ENCODE measurements around the gene LAP3.

DNA sequence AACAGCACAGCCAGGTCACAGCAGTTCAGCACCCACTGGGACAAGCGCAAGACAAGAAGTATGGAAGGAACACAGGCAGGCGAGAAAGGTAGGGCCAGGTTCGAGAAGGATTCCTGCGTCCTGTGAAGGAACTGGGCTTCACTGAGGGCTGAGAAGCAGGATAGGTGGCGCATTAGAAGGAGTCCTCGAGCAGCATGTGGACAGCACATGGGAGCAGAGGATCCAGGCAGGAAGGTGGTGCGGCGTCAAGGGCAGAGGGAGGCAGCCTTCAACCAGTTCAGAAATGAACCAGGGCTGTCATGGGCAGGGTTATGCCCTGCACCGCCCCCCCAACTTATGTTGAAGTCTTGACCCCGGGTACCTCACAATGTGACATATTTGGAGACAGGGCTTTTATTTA is 30.8 kb upstream of the LAP3 start:
- TF ChIP-seq EZH2 (IDR thresholded peaks at IDR 0.05): no peak
- TF ChIP-seq POLR2AphosphoS5 (IDR thresholded peaks at IDR 0.05; ENCODE audit: borderline replicate concordance, low read depth, low read length): no peak

All from SK-N-MC (cell line).